ENCODE data around the gene ZNF408. TPM values are rescaled to one million over a fixed set of nuclear protein-coding genes. Genes with fewer than 3 reads are reported as not detected.

ZNF408 gene
- total and polyA plus RNA-seq, 2 of the 13 experiments (the other 11 are each of a cell fraction or from before 2014, with no cell fraction given): 11.2 to 12.5 TPM

GRCh38 chr11:46700241-46701077, at the start of gene ZNF408, which contains the start of gene ARHGAP1 (continued):
- no peak for TF ChIP-seq THAP8 (CRISPR knock-in tag; IDR thresholded peaks at IDR 0.05; ENCODE audit: borderline replicate concordance)
- peak; percentile 72; the same call in 1 of the 2 replicates for TF ChIP-seq ZNF589 (CRISPR knock-in tag; conservative IDR thresholded peaks at IDR 0.05)
- TF ChIP-seq XRCC5 (optimal IDR thresholded peaks at IDR 0.05; ENCODE audit: low read length): peak; percentile 98
- TF ChIP-seq NR2F2 (IDR thresholded peaks at IDR 0.05; ENCODE audit: borderline replicate concordance, low read depth): peak; percentile 70; the same call in 1 of the 2 replicates
- TF ChIP-seq ZNF558 (CRISPR knock-in tag; IDR thresholded peaks at IDR 0.05; ENCODE audit: borderline replicate concordance): 0 out of 2 replicates have a peak, but pooled peaks have one; percentile 79
- peak; percentile 85 for TF ChIP-seq ARNT2 (CRISPR knock-in tag; IDR thresholded peaks at IDR 0.05; ENCODE audit: low read depth)
- TF ChIP-seq ZNF451 (CRISPR knock-in tag; IDR thresholded peaks at IDR 0.05): no peak
- no peak for TF ChIP-seq SNAPC5 (CRISPR knock-in tag; IDR thresholded peaks at IDR 0.05; ENCODE audit: borderline replicate concordance)
- TF ChIP-seq ZFP90 (CRISPR knock-in tag; IDR thresholded peaks at IDR 0.05; ENCODE audit: borderline replicate concordance): peak; percentile 47; the same call in 1 of the 2 replicates
- TF ChIP-seq SP2 (CRISPR knock-in tag; IDR thresholded peaks at IDR 0.05): peak; percentile 69
- peak; percentile 72 for TF ChIP-seq AGO2 (optimal IDR thresholded peaks at IDR 0.05; ENCODE audit: low read depth, low read length)
- peak; percentile 42; the same call in 1 of the 2 replicates for TF ChIP-seq ZNF768 (CRISPR knock-in tag; IDR thresholded peaks at IDR 0.05)
- TF ChIP-seq ZNF7 (CRISPR knock-in tag; IDR thresholded peaks at IDR 0.05): 0 out of 2 replicates have a peak, but pooled peaks have one; percentile 17
- TF ChIP-seq SNAI1 (CRISPR knock-in tag; IDR thresholded peaks at IDR 0.05; ENCODE audit: borderline replicate concordance): peak; percentile 74; the same call in 1 of the 2 replicates
- TF ChIP-seq PITX1 (CRISPR knock-in tag; IDR thresholded peaks at IDR 0.05): peak; percentile 36; the same call in 1 of the 2 replicates
- TF ChIP-seq MYPOP (CRISPR knock-in tag; IDR thresholded peaks at IDR 0.05): peak; percentile 70; the same call in 1 of the 2 replicates
- TF ChIP-seq ASH2L (IDR thresholded peaks at IDR 0.05; ENCODE audit: insufficient read length, low read depth, low read length): peak; percentile 100
- TF ChIP-seq ZFP41 (CRISPR knock-in tag; IDR thresholded peaks at IDR 0.05; ENCODE audit: borderline replicate concordance): peak; percentile 56; the same call in 1 of the 2 replicates
- TF ChIP-seq ATF6 (CRISPR knock-in tag; conservative IDR thresholded peaks at IDR 0.05): no peak
- TF ChIP-seq, protein P1, sequence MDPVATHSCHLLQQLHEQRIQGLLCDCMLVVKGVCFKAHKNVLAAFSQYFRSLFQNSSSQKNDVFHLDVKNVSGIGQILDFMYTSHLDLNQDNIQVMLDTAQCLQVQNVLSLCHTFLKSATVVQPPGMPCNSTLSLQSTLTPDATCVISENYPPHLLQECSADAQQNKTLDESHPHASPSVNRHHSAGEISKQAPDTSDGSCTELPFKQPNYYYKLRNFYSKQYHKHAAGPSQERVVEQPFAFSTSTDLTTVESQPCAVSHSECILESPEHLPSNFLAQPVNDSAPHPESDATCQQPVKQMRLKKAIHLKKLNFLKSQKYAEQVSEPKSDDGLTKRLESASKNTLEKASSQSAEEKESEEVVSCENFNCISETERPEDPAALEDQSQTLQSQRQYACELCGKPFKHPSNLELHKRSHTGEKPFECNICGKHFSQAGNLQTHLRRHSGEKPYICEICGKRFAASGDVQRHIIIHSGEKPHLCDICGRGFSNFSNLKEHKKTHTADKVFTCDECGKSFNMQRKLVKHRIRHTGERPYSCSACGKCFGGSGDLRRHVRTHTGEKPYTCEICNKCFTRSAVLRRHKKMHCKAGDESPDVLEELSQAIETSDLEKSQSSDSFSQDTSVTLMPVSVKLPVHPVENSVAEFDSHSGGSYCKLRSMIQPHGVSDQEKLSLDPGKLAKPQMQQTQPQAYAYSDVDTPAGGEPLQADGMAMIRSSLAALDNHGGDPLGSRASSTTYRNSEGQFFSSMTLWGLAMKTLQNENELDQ (CRISPR knock-in tag; IDR thresholded peaks at IDR 0.05; ENCODE audit: borderline replicate concordance): peak; percentile 71; the same call in 1 of the 2 replicates
- no peak for TF ChIP-seq ZNF678 (CRISPR knock-in tag; IDR thresholded peaks at IDR 0.05)
